ENCODE results near the gene DBT.
"Not testable (repeated sequence)": the region's sequence is repeated elsewhere in the genome, so short reads cannot be mapped to it uniquely, and the experiment has no call there.

DBT gene

DNA sequence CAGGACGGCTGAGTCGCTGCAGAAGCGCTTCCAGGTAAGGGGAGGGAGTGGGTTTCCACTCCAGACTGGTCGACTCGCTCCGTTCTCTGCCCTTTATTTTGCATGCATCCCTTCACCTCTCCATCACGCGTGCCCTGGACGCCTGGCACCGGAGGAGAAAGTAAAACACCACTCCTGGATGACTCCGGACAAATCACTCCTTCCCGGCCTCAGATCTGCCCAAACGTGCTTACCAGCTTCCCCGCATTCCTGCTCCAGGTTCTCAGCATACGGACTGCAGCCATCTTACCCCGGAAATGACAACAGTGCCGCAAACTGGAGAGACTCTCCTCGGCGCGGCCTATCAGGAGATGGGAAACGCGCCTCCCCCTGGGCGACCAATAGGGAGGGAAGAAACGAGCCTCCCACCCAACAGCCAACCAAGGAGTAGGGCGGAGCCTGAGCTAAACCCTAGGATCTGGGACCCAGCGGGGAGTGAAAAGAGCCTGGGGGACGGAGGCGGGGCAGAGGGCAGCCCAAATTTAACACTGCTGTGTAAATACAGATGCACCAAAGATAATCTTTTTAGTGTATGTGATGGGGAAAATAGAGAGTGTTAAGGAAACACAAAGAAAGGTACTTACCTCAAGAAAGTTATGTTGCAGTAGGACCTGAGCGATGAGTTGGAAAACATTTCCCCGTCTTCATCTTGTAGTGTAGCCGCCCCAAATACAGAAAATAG, at the start of gene DBT:
DBT (minus strand) TSS at position 298 of the 721 bp plus-strand sequence; CDS start at position 284, 14 bp downstream.
- DNase-seq (ENCODE audit: low read depth in 2 of 2, low spot score in 1 of 2): peak; percentile 78 to 81

DNA sequence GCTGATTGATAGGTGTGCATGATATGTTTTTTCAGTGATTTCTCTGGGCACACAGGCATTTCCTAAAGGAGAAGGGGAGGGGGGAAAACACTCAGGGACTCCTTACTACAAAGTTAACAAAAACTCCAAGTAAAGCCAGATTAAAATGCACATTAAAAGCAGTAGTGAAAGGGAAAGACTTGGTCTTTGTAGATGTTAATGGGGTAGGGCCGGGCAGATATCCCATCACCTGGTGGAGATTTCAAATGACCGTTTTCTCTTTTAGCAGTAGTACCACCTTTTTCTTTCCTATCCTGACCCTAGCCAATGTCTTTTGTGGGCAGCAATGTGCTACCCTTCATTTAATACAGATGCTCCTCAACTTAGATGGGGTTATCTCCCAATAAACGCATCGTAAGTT, 48.9 kb upstream of the DBT start:
- no peak for DNase-seq (ENCODE audit: low read depth in 2 of 2, low spot score in 1 of 2)

DNA sequence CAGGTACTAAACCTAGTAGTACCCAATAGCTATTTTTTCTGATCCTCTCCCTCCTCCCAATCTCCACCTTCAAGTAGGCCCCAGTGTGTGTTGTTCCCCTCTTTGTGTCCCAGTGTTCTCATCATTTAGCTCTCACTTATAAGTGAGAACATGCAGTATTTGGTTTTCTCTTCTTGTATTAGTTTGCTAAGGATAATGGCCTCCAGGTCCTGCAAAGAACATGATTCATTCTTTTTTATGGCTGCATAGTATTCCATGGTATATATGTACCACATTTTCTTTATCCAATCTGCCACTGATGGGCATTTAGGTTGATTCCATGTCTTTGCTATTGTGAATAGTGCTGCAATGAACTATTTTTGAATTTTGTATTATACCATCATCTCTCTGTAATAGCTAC, 47.4 kb upstream of the DBT start:
- DNase-seq (ENCODE audit: low read depth in 2 of 2, low spot score in 1 of 2): not testable (repeated sequence)

DNA sequence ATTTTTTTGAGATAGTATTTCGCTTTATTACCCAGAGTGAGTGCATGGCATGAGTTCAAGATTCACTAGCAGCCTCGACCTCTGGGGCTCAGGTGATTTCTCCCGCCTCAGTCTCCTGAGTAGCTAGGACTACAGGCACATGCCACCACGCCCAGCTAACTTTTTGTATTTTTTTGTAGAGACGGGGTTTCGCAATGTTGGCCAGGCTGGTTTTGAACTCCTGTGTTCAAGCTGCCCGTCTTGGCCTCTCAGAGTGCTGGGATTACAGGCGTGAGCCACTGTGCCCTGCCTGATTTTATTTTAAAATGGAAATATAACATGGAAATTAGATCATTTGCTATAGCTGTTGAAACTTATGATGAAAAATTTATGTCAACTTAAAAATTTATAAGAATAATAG, 46.5 kb upstream of the DBT start:
- no peak for DNase-seq (ENCODE audit: low read depth in 2 of 2, low spot score in 1 of 2)

DNA sequence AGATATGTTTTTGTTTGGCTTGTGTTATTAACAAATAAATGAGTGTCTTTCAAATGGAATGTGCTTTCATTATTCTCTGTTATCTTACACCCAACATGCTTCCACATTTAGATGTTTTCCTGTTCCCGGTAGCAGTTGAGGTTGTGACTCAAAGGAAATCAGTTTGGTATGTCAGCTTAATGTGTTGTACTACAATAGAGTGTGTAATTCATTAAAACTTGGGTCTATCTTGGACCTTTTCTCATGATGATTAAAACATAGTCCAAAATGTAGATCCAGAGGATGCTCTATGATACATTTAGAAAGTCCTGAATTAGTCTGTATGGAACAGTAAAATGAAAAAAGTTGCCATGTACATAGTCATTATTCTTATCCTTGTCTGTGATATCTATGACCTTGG, 43.1 kb upstream of the DBT start:
- no peak for DNase-seq (ENCODE audit: low read depth in 2 of 2, low spot score in 1 of 2)

DNA sequence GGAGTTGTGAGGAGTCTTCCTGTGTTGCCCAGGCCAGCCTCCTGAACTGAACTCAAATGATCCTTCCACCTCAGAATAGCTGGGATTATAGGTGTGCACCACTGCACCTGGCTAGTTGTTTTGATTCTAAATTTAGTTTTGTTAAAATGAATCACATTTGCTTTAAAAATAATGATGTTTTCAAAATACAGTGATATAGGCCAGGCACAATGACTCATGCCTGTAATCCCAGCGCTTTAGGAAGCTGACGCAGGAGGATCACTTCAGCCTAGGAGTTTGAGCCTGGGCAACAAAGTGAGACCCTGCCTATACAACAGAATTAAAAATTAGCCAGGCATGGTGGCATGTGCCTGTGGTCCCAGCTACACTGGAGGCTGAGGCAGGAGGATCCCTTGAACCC, 40.7 kb upstream of the DBT start:
- DNase-seq (ENCODE audit: low read depth in 2 of 2, low spot score in 1 of 2): no peak

DNA sequence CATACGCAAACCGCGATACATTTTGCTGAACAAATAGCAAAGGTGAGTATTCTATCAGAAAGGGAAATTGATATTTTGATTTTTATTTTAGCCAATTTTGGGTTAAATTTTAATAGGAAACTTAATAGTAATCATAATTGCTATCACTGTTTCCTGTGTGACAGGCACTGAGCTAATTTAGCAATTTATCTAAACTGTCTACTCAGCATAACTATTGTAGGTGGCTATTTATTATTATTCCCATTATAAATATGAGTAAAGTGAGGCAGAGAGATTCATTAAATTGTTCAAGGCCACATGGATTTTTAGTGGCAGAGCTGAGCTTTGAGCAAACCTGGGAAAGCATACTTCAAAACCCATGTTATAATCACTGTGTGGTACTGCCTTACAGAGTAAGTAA, 37.5 kb upstream of the DBT start:
- no peak for DNase-seq (ENCODE audit: low read depth in 2 of 2, low spot score in 1 of 2)

DNA sequence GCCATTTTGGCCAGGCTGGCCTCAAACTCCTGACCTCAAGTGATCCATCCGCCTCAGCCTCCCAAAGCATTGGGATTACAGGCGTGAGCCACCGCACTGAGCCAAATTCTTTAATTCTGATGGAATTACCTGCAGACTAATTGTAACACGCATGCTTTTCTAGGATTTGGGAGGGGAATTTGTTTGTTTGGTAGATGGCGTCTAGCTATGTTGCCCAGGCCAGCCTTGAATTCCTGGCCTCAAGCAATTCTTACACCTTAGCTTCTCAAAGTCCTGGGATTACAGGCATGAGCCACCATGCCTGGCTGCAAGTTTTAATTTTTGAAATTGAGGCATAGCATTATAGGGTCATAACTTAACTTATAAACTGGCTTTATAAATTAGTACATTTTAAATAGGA, 35.0 kb upstream of the DBT start:
- DNase-seq (ENCODE audit: low read depth in 2 of 2, low spot score in 1 of 2): no peak

DNA sequence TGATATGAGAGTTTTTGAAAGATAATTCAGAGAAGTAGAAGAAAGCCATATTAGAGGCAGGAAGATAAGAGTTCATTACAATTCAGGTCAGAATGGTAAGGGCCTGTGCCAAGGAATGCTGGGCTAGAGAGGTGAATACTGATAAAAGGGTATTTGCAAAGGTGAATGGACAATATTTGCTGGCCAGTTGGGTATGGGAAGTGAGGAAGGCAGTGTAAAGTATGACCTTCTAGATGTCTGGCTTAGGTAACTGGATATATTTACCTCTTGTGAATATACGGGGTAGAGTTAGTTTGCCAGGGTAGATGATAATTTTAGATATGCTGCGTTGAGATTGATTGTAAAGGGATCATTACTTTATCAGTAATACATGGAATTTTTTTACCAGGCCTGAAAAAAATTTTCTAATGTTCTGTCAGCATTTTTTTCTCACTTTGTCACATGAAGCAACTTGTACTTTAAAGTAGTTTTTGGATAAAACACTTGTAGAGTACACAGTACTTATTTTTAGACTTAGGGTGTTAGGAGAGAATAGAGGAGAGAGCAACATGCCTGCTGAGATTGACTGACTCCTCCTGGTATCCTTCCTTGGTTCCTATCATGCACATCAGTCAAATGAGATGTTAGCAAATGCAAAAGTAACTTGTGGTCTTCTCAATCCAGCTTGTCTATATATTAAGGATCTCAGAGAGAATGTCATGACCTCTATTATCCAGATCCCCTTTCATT, 30.5 kb upstream of the DBT start:
- no peak for DNase-seq (ENCODE audit: low read depth in 2 of 2, low spot score in 1 of 2)

DNA sequence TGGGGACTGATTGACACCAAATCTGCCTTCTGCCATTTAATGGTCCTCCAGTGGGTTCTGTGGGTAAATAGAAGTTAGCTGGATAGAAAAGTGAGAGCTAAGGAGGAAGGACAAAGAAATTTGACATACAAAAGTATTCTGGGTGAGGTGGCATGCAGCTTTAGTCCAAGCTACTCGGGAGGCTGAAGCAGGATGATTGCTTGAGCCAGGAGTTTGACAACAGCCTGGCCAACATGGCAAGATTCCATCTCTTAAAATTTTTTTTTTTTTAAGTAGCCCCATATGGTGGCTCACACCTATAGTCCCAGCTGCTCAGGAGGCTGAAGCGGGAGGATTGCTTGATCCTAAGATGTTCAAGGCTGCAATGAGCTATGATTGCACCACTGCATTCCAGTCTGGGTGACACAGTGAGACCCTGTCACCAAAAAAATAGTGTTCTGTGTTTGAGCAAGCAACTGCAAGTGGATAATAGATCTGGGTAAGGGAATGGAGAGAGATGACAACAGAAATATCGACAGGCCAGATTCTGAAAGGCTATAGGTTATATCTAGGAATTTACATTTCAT, 29.8 kb upstream of the DBT start:
- DNase-seq (ENCODE audit: low read depth in 2 of 2, low spot score in 1 of 2): no peak

DNA sequence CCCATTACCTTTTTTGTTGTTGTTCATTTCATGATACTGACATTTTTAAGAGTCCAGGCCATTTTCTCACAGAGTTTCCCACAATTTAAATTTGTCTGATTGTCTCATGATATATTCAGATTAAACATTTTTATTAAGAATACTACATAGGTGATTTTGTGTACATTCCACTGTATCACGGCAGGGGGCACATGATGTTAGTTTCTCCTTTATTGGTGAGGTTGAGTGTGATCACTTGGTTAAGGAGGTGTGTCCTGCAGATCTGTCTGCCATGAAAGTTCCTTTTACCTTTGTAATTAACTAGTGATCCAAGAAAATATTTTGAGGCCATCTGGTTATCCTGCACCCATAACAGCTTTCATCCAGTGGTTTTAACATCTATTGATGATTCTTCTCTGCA, 28.2 kb upstream of the DBT start:
- DNase-seq (ENCODE audit: low read depth in 2 of 2, low spot score in 1 of 2): no peak

DNA sequence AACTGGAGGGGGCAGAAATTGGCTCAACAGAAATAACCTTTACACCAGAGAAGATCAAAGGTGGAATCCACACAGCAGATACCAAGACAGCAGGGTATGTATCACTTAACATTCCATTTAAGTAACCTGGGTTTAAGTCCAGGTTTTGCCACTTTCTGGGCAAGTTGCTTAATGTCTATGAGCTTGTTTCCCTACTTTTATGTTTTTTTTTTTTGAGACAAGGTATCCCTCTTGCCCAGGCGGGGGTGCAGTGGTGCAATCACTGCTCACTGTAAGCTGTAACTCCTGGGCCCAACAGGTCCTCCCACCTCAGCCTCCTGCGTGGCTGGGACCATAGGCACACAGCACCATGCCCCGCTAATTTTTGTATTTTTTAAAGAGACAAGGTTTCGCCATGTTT, 18.6 kb upstream of the DBT start:
- no peak for DNase-seq (ENCODE audit: low read depth in 2 of 2, low spot score in 1 of 2)

DNA sequence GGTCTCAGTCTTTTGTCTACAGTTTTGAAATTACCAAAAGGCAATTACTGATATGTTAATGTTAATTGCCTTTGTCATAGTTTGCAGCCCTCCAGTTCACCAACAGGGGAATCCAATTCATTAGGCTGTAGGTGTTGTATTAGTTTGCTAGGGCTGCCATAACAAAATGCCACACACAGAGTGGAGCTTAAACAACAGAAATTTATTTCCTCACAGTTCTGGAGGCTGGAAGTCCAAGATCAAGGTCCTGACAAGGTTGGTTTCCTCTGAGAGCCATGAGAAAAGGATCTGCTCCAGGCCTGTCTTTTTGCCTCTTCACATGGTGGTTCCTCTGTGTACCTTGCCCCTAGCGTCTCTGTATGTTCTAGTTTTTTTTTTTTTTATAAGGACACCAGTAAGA, 17.6 kb upstream of the DBT start:
- DNase-seq (ENCODE audit: low read depth in 2 of 2, low spot score in 1 of 2): no peak

DNA sequence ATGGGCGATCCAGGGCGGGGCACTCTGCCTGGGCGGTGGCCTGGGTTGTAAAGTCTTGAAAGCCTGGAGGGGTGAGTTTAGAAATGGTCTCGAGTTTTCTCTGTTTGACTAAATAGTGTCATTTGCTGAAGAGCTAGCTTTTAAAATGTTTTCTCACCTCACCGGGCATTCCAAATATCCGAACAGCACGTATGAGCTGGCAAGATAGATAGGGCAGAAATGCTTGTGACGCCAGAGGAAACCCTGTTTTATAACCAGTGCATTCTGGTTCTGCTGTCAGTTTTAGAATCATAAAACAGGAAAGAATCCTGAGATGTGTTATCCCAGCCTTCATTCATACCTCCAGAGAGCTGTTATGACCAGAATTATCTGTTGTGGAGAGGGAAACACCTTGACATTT, 17.1 kb upstream of the DBT start:
- no peak for DNase-seq (ENCODE audit: low read depth in 2 of 2, low spot score in 1 of 2)

DNA sequence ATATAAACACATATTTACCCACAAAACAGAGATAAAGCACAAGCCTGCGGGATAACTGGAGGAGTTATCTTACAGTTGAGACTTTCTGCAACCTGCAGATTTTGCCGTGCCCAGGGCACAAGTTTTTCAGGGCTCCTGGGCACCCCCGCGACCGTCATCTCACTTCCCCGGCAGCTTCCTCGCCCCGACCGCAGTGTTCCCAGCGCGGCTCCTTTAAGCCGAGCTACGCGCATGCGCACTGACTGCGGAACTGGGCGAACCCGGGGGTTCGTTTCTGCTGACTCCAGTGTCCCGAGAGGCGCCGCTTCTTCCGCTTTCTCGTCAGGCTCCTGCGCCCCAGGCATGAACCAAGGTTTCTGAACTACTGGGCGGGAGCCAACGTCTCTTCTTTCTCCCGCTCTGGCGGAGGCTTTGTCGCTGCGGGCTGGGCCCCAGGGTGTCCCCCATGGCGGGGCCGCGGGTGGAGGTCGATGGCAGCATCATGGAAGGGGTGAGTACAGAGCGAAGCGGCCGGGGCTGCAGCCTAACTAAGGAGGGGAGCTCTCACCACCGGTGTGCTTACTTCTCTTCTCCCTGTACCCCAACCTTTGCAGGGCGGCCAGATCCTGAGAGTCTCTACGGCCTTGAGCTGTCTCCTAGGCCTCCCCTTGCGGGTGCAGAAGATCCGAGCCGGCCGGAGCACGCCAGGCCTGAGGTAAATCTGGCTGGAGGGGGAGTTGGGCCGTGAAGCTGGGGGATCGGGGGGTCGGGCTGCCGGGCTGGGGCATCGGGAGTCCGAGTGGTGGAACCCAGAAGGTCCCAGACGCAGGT, 16.5 kb upstream of the DBT start, which contains the start of gene RTCA:
RTCA (plus strand) TSS at position 286 of the 810 bp plus-strand sequence; CDS start at position 446, 160 bp downstream.
- DNase-seq (ENCODE audit: low read depth in 2 of 2, low spot score in 1 of 2): peak; percentile 92 to 94

DNA sequence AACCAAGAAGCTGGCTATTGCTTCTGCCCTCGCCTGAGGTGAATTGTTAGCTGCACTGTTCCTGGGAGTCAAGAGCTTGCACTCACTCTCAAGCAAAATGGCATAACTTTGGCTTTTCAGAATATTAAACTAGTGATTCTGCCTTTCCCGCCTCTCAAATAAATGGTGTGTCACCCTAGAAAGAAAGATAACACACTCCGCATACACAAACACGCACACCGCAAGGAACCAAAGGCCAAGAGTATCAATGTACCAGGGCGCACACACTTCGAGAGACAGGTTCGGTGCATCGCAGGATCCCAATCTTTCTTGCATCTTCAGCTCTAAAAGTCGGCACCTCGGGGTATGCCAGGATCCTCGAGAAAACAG, 15.9 kb upstream of the DBT start:
- DNase-seq (ENCODE audit: low read depth in 2 of 2, low spot score in 1 of 2): peak in 1 of 2 donors; percentile 7

DNA sequence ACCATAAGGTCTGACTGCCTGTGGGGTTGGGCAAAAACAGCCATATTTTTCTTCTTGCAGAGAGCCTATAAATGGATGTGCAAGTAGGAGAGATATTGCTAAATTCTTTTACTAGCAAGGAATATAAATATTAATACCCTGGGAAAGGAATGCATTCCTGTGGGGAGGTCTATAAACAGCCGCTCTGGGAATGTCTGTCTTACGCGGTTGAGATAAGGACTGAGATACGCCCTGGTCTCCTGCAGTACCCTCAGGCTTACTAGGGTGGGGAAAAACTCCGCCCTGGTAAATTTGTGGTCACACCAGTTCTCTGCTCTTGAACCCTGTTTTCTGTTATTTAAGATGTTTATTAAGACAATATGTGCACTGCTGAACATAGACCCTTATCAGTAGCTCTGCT, 14.4 kb upstream of the DBT start:
- not testable (repeated sequence) for DNase-seq (ENCODE audit: low read depth in 2 of 2, low spot score in 1 of 2)

DNA sequence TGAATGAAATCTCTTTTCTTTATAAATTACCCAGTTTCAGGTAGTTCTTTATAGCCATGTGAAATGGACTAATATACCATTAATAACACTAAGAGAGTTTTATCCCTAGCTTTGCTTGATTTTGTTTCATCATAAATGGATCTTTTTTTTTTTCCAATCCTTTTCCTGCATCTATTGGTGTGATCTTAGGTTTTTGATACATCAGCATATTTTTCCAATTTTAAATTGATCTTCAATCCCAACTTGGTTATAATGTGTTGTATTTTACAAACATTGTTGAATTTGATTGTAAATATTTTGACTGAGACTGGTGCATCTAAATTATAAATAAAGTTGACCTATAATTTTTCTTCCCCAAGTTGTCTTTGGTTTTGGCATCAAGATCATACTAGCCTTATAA, 12.1 kb upstream of the DBT start:
- DNase-seq (ENCODE audit: low read depth in 2 of 2, low spot score in 1 of 2): no peak

DNA sequence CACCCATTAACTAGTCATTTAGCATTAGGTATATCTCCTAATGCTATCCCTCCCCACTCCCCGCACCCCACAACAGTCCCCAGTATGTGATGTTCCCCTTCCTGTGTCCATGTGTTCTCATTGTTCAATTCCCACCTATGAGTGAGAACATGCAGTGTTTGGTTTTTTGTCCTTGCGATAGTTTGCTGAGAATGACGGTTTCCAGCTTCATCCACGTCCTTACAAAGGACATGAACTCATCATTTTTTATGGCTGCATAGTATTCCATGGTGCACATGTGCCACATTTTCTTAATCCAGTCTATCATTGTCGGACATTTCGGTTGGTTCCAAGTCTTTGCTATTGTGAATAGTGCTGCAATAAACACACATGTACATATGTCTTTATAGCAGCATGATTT, 8.8 kb upstream of the DBT start:
- not testable (repeated sequence) for DNase-seq (ENCODE audit: low read depth in 2 of 2, low spot score in 1 of 2)

DNA sequence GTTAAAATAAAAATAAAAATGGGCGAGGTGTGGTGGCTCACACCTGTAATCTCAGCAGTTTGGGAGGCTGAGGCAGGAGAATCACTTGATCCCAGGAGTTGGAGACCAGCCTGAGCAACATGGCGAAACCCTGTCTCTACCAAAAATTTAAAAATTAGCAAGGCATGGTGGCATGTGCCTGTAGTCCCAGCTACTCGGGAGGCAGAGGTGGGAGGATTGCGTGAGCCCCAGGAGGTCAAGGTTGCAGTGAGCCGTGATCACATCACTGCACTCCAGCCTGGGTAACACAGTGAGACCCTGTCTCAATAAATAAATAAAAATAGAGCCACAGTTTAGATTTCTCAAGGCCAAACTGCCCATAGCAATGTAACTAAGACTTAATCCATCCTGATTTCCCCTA, 6.6 kb upstream of the DBT start:
- not testable (repeated sequence) for DNase-seq (ENCODE audit: low read depth in 2 of 2, low spot score in 1 of 2)

DNA sequence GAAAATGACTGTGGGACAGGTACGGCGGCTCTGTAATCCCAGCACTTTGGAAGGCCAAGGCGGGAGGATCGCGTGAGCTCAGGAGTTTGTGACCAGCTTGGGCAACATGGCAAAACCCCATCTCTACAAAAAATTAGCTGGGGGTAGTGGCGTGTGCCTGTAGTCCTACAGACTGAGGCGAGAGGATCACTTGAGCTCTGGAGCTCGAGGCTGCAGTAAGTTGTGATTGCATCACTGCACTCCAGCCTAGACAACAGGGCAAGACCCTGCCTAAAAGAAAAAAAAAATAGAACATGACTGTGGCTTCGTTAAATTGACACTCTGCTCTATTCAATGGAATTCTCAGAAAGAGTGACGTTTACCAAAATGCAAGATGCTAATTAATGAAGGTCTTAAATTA, 3.9 kb upstream of the DBT start:
- no peak for DNase-seq (ENCODE audit: low read depth in 2 of 2, low spot score in 1 of 2)

DNA sequence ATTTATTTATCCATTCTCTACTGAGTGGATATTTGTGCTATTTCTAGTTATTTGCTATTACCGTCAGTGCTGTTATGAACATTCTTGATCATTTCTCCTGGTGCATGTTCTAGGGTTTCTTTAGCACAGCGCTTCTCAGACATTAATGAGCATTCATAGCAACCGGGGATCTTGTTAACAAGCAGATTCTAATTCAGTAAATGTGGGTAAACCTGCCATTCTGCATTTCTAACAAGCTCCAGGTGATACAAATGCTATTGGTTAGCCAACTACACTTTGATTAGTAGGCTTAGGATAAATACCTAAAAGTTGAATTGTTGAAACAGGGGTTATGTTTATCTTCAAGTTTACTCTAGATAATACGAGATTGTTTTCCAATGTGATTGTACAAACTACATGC, 3.3 kb upstream of the DBT start:
- DNase-seq (ENCODE audit: low read depth in 2 of 2, low spot score in 1 of 2): no peak

Measured in stimulated activated CD8-positive, alpha-beta memory T cell treated with anti-CD3 and anti-CD28 coated beads, Interleukin-4, amount 100 ng/mL, for 1 hour (primary cell).